BE2C (cell line): ENCODE data around the gene APBA1.

Experiments
- DNase-seq: peaks from one replicate; pipeline ENCODE4 v3.0.0-alpha.2; 2020
- H3K27me3 ChIP-seq: fragments of 250-450 bp; sonication (Bioruptor Pico); 2 replicates; pipeline ENCODE4 v1.5.1; 2020; ENCODE audit warnings: mild to moderate bottlenecking
- H3K36me3 ChIP-seq: fragments of 250-450 bp; sonication (Bioruptor Pico); 2 replicates; pipeline ENCODE4 v1.5.1; 2020; ENCODE audit warnings: mild to moderate bottlenecking
- H3K4me1 ChIP-seq: fragments of 250-450 bp; sonication (Bioruptor Pico); 2 replicates; pipeline ENCODE4 v1.5.1; 2020
- H3K4me3 ChIP-seq: 2 replicates; pipeline ENCODE4 v1.5.1; 2011; ENCODE audit warnings: low read depth, low read length
- H3K9me3 ChIP-seq: fragments of 250-450 bp; sonication (Bioruptor Pico); 2 replicates; pipeline ENCODE4 v1.5.1; 2020
- CTCF ChIP-seq: IDR thresholded peaks from 2 replicates; pipeline ENCODE4 v1.5.1; 2012; ENCODE audit warnings: mild to moderate bottlenecking, low read depth, low read length

Gene APBA1

GRCh38 chr9:69395718-69396117 is 276.5 kb downstream of the APBA1 start:
- no peak for DNase-seq
- no peak for TF ChIP-seq CTCF
- Histone ChIP-seq H3K9me3 (no peaks in the 10 kb centered on the region), H3K36me3 (no peaks in the 10 kb centered on the region), H3K4me3 (no peak overlapping the region), H3K27me3 (no peaks in the 10 kb centered on the region), H3K4me1 (no peaks in the 10 kb centered on the region)

DNA sequence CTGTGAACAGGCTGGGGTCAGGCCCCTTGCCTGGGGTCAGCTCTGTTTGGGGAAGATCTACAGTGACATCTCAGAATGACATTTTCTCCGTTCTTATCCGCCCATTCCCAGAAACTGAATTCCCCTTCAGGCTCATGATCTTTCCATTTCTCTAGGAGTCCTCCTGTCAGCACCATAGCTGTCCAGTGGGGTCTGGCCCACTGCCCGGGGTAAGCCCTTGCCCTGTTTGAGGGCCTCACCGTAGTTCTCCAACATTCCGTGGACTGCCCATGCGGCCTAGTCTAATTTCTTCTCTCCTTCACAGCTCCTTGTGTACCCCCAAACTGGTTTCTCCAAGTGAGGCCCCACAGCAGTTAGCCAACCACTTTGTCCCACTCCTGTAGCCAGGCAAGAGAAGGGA is 278.7 kb downstream of the APBA1 start:
- no peak for TF ChIP-seq CTCF
- no peaks in the 10 kb centered on the region; the same call in 1 of the 2 replicates for H3K27me3 ChIP-seq
- no peaks in the 10 kb centered on the region for H3K9me3 ChIP-seq
- no peak for DNase-seq
- no peaks in the 10 kb centered on the region for H3K4me1 ChIP-seq
- H3K36me3 ChIP-seq, result no peaks in the 10 kb centered on the region
- no peak overlapping the region for H3K4me3 ChIP-seq

- no peak for DNase-seq
- H3K4me3 ChIP-seq, result no peak overlapping the region
- no peak for TF ChIP-seq CTCF
Observed at GRCh38 chr9:69392826-69393225, 279.3 kb downstream of the APBA1 start.

DNA sequence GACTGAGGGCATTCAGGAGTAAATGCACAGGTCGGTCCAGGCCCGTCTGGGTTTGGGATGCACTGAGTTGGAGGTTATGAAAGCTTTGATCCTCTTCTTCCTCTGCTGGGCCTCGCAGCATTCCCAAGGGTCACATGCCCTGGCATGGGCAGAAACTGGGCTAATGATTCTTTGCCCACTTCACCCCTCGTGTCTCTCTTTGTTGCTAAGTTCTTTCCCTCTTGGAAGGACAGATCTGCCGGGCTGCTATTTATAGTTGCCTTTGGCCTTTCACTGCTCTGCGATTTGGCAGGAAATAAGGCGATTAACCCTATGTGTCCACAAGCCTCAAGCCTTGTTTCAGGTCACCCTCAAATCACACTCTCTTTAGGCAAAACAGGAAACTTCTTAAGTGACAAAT is 280.2 kb downstream of the APBA1 start:
- Histone ChIP-seq H3K27me3 (no peaks in the 10 kb centered on the region; the same call in 1 of the 2 replicates), H3K4me3 (no peak overlapping the region), H3K9me3 (no peaks in the 10 kb centered on the region), H3K4me1 (no peaks in the 10 kb centered on the region), H3K36me3 (no peaks in the 10 kb centered on the region)
- no peak for TF ChIP-seq CTCF
- no peak for DNase-seq

More at GRCh38 chr9:69392826-69393225, 279.3 kb downstream of the APBA1 start:
- Histone ChIP-seq H3K4me1 (no peaks in the 10 kb centered on the region), H3K27me3 (no peaks in the 10 kb centered on the region; the same call in 1 of the 2 replicates), H3K36me3 (no peaks in the 10 kb centered on the region), H3K9me3 (no peaks in the 10 kb centered on the region)

DNA sequence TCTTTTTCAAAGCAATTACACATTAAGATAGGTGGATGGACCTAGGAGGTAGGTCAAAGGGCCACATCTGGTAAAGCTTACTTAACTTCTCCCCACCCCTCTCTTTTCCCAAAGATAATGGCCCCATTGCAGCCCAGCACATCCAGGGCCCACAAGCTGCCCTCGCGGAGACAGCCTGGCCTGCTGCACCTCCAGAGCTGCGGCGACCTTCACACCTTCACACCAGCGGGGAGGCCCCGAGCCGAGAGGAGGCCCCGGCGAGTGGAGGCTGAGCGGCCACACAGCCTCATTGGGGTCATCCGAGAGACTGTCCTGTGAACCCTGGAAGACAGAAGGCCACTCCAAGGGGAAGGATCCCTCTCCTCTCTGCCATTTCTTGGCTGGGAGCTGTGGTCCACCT is 280.7 kb downstream of the APBA1 start:
- no peak for DNase-seq
- no peaks in the 10 kb centered on the region for H3K4me1 ChIP-seq
- H3K27me3 ChIP-seq, result no peaks in the 10 kb centered on the region; the same call in 1 of the 2 replicates
- no peaks in the 10 kb centered on the region for H3K9me3 ChIP-seq
- no peak overlapping the region for H3K4me3 ChIP-seq
- TF ChIP-seq CTCF, result no peak
- no peaks in the 10 kb centered on the region for H3K36me3 ChIP-seq

DNA sequence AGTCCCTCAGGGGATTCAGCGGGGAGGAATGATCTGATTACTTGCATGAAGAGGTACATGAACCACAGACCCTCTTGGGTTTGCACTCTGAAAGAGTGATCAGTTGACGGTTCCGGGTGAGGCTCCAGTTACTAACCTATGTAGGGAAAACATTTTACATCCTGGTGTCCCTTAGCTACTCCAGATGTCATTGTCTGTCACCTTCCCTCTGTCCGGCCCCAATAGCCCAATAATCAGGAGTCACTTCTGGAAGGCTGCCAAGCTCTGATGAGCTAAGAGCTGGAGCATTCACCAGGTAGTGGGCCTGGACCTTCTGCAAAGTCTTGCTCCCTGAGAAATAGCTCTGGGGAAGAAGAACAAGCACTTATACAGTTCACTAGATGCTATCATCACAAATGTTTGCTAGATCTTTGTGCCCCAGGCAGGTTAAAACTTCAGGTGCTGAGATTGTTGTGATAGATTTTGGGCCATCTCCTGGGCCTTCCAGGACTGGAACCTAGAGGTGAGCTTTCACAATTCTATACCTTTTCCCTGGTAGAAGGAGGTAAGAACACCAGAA is 282.7 kb downstream of the APBA1 start:
- DNase-seq, result no peak
- no peaks in the 10 kb centered on the region for H3K4me1 ChIP-seq
- no peaks in the 10 kb centered on the region for H3K9me3 ChIP-seq
- no peaks in the 10 kb centered on the region for H3K36me3 ChIP-seq
- H3K27me3 ChIP-seq, result no peaks in the 10 kb centered on the region; the same call in 1 of the 2 replicates
- TF ChIP-seq CTCF, result no peak
- H3K4me3 ChIP-seq, result no peak overlapping the region
